NCI-H1105 (cell line): Measurements from ENCODE around the gene CCNH.

Experiments used
- DNase-seq: peaks from one replicate; lab custom pipeline; 2025; lab: John Stamatoyannopoulos, UW

Gene CCNH

DNA sequence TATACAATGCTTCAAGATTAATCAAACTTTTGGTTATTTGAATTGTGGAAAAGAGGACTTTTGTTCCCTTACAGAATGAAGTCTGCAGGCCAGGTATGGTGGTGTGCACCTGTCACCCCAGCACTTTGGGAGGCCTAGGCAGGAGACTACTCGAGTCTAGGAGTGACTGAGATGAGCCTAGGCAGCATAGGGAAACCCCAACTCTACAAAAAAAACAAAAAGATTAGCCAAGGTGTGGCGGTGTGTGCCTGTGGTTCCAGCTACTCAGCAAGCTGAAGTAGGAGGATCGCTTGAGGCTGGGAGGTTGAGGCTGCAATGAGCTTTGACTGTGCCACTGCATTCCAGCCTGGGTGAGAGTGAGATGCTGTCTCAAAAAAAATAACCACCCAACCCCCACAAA is 9.3 kb downstream of the CCNH start:
- DNase-seq = no peak

DNA sequence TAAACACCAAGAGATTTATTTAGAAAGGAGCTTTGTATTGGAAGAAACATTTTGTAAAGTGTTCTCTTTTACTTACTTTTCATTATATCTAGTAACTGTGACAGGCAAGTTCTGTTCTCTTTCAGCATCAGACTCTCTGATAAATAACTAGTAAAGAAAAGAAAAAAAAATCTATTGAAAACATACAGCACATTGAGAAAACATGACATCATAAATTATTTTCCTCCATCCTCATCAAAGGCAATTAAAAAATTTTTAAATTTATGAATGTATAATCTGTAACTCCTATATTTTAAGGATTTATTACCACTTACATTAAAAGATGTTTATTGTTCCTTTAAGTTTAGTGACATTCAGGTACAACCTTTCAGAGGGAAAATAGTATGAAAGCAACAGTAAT is 11.1 kb downstream of the CCNH start:
- DNase-seq = no peak

DNA sequence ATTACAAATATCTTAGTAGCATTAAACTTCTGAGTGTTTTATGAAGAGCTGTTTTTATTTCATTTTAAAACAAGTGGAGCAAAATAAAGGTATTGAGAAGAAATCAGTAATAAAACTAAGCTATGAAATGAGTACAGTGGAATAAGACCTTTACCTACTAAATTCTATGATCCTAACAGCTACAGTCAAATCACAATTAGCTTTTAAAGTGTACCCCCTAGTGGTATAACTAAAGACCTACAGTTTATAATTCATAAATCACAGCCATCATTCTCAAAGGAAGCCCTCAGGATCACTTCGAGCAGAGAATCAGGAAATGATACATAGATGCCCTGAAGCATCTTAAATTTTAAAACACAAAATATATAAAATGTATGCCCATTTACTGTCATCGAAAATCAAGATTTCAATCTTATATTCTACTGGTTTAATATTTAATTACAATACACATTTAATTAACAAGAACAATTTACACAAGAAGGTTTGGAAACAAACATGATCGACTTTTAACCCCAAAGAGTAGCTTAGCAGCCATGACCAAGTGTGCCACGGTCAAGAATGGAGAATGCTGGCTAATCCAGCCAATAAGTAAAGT is 12.3 kb downstream of the CCNH start:
- no peak for DNase-seq

DNA sequence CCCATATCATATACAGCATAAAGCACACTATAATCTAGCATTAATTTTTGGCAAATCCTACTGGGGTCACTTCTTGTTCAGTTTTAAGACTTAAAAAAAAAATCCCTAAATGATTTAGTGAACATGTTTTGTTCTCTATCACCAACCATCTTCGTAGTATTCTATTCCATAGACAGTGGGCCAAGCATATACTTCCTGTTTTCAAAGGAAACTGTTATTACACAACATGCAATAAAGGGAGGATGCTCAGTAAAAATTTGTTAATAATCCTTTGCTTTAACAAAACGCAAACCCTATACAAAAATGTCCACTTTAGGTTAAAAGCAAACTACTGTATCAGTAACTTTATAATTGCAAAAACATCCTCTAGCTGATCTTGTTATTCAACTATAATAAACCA is 13.0 kb downstream of the CCNH start:
- DNase-seq = no peak

DNA sequence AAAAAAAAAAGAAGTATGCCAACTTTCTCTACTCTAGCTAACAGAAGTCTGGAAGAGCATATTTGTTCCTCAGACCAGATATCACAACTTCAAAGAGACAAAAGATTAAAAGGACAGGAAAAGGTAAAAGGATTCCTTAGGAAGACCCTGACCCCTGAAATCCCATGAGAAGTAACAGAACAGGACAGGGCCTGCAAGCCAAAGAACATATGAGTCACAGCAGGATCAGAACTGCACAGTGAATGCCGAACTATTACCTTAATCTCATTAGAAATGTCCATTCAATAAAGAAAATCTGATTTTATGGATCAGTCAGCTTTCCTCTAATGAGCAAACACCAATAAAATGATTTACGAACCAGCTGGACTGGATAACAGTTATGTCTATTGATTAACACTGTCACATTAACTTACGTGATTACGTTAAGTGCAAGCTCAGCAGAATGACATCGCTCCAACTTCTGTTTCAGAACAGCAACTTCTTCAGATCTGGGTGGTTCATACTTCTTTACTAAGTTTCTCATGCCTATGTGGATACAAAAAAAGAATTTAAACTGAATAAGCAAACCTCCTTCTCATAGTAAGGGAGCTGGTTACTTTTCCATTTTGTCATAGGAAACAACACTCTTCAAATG is 13.6 kb downstream of the CCNH start:
- DNase-seq = no peak

DNA sequence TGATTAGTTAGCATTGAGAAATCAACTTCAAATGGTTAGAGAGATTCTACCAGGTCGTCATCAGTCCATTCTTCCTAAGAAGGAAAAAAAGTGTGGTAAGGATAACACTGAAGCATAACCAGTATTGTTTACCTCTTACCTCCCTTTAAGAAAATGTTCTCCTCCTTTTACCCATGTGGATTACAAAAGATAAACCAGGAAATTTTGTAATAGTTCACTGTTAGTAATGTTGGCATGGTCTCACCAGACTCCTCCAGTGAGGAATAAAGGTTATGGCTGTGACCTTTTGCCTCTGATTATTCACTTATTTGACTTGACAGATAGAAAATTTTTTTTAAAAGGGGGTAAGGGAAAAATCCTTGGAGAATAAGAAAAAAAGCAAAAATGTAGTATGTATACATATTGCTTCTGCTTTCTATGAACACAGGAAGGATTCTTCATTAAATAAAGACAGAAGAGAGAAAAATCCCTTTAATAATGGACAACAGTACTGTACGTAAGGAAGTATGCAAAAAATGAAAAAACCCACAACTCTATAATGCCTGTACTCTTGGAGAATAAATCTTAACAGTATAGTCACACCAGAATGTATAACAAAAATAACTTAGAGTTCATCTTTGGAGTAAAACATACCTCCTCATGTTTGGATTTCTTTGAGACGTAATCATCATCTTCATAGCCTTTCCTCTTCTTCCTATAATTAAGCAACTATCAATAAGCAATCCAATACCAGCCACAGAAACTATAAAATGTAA is 18.1 kb downstream of the CCNH start:
- DNase-seq = no peak

DNA sequence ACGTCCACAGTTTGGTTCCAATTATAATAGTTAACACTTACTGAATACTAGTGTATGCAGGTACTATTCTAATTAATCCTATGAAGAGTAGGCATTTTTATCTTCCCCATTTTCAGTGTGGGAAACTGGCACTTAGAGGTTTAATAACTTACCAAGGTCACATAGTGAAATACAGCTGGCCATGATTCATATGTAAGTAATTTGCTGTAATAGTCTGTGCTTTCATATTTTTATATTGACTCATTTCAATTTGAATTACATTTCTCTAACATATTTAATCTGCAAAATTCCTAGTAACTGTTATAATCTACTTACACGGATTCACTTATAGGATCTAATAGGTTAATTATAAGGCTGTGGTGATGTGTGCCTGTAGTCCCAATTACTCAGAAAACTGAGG is 19.4 kb downstream of the CCNH start:
- no peak for DNase-seq

DNA sequence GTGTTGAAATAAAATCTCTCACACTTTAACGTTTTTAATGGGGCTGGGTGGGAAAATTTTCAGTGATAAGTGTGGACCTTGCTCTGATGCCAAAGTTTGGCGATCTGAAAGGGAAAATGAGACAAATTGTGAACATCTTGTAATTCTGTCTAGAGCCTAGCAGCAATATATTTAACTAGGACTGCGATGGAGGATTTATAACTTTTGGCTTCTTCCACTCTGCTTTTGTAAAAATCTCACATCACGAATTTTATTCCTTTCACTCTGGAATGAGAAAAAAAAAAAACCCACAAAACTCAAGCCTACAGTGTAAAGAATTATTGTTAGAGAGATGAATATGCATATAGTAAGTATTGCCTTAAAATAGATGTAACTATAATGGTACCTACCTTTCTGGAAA is 19.9 kb downstream of the CCNH start:
- no peak for DNase-seq

DNA sequence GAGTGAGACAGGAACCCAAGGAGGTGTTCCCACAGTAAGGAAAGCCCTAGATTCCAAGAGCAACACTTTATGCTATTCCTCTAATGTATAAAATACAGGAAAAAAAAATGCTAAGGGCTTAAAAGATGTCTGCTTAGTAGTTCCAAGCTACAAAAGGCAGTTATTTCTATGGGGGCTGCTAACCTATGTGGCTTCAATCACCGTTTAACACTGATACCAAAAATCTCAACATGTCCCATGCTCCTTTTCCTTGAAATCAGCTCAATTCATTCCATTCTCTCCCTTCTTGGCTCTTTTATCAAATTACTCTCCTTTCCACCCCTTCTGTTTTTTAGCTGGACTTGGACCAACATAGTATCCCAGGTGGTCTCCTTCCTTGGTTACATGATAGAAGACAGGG is 20.6 kb downstream of the CCNH start:
- no peak for DNase-seq

DNA sequence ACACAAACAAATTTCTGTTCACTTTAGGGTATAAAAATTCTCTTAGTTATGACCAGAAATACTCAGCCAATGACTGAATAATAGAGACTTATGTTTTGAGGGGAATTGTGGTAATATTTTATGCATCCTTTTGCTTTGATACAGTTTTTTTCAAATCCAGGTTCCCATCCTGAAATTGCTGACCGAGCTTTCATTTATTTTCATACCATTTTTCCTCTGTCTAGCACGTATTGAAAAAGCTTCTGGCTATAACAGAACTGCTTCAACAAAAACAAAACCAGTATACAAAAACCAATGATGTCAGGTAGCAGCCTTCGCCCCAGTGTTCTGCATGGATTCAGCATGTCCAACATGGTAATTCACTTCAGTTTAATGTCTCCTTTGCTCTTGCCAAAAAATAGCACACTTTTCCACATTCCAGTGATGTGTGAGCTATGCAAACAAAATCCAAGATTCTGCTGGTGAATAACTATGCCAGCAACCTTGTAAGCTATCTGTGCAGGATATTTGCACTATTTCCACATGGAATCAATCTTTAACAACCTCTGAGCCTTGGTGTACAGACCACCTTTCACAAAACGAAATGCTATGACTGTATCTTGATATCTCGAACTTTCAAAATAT is 22.0 kb downstream of the CCNH start:
- no peak for DNase-seq

DNA sequence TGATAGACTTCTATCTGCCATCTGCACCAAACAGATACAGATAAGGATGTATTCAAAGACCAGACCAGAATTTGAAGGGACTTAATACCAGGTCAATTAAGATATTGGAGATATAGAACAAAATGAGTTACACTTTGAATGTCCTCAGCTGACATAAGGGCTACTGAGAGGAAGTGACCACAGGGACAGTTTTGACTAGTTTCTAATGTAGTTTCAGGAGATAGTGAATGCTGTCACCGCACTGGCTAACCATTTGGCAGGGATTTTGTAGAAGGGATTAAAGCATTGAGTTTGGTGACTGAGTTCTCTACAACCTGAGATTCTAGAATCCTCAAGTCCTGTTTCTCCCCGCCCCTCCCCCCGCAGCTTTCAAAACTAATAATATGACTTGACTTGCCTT is 22.7 kb downstream of the CCNH start:
- DNase-seq = no peak

DNA sequence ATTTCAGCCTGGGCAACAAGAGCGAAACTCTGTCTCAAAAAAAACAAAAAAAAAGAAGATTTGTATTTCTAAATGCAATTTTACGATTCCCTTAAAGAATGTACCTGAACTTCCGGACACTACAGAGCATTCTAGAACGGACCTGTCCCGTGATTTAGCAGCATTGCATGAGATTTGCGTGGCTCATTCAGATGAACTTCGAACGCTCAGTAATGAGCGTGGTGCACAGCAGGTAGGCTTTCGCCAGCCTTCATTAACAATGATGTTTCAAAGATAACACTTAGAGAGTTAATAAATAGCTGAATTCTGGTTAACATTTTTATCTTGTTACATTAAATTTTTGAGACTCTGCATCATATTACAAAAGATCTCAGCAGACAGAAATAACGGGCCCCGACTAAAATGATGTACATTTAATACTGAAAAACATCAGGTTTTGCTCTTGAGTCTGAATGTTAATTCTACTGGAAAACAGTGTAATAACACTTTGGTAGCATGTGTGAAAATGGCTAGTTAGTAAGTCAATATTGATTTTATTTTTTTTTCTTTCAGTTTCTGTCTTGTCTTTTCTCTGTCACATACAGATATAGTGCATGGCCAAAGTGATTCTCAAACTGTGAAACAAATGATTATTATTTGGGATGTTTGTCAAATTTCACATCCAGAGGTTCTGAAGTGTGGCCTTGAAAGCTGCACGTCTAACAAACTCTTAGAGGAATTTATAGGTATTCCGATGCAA is 23.3 kb downstream of the CCNH start:
- no peak for DNase-seq

DNA sequence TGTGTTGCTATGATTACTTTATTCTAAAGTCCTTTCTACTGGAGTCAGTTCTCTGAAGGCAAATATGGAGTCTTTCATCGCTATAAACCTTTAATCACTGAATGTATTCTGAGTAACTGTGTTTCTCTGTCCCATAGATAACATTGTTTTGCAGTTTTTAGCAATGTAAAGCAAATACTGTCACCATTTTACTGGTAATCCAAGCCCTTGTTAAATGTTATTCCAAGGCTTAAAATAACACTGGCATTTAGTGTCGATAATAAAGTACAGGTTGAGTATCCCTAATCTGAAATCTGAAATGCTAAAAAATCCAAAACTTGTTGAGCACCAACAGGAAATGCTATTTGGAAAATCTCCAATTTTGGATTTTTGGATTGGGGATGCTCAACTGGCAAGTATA is 24.6 kb downstream of the CCNH start:
- no peak for DNase-seq

DNA sequence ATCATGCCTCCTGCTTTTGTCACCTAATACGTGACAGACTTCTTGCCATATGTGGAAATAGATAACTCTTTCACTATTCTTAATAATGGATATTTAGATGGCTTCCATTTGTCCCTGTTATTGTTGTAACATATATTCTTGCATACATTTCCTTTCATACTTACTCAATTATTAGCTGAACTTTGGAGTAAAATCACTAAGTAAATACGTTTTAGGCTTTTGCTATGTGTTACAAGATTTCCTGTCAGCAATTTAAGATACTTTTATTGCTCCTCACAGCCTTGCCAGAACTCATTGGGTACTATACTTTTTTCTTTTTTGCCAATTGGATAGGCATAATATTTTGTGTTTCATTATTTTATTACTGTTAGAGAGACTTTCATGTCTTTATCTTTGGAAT is 26.9 kb downstream of the CCNH start:
- no peak for DNase-seq

DNA sequence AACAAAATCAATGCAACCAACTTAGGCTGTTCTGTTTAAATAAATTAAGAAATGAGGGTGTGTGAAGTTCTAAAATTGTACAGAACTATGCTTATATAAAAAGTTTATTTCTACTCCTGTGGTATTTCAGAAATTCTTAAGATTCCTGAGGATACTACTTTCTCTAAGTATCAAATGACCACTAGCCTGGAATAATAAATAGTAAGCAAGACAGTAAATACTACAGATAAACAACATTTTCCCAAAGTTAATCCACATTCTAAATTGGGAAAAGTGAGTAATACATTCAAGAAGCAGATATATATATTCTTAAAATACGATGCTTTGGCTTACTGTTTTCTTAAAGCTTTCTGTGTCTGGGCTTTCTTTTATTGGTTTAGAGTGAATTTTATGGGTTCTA is 29.5 kb downstream of the CCNH start:
- DNase-seq = no peak

DNA sequence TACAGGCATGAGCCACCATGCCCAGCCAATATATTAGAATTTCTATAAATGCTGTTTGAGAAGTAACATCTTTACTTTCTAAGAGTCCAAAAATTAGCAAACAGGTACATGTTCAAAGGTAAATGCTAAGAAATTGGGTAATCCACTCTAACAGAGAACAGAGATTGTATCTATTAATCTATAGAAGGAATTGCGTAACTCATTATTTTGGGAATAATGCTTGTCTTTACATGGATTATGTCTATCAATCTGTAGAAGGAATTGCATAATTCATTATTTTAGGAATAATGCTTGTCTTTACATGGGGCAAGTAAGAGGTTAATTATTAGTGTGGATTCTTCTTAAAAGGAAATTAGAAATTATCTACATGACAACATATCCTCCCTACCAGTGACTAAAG is 30.5 kb downstream of the CCNH start:
- no peak for DNase-seq

DNA sequence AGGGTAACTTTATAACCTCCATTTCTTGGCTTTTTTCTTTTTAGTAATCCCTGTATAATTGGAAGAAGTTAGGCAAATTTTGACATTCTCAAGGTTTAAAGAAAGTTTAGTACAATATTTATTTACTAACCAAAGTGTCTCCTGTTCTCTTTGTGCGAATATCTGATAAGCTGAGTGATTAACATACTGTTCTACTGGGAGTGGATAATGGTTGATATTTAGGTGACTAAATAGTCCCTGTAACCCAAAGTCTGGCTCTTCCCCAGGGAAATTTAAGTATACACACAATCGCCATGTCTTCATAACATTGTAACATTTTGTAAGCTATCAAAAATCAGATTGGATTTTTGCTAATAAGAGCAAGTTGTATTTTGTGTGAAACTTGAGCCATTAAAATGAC is 40.0 kb downstream of the CCNH start:
- no peak for DNase-seq

DNA sequence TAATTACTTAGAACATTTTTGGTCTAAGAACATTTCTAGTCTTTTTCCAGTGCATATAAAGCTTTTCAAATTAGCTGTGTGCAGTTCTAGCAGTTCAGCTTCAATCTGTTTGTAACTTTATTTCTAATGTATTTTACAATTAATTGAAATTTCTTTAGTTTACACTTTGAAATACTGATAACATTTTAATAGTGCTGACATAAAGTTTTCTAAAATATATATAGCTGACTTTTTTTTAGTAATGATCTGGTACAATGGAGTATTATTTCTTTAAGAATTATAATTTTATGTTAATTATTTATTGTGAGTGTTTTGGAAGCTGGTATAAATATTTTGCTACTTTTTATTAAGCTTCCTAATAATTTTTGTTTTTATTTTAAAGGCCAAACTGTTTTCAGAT is 43.3 kb downstream of the CCNH start:
- DNase-seq = no peak

DNA sequence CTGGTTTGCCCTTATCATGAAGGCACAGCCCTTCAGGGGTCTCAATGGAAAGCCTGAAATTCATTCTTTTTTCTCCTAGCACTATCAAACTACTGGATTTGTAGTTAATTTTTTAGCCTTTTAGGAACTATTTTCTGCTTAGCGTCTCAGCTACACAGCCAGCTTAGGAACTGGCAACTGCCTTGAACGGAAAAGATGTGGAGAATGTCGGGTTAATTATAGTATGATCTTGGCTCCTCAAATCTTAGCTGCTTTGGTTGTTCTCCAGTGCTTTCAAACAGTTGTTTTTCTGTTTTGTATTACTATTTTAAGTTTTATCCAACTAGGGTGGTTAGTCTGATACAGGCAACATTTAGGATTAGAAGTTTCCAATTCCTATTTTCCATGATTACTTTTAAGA is 44.1 kb downstream of the CCNH start:
- no peak for DNase-seq

DNA sequence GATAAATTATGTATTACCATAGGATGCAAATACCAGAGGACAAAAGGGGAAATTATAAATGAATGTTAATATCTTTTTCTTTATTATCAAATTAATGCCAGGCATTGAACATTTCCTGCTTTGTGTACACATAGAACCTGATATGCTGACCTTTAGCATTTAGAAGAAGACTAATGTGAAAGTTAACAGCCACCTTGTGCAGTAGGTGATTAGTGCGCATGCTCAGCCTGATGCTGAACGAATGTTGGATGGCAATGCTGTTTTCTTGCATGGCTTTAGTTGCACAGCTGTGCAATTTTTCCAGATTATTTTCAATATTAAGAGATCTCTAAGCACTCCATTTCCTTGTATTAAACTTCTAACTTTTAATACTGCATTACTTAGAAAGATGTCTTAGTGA is 45.5 kb downstream of the CCNH start:
- DNase-seq = no peak

DNA sequence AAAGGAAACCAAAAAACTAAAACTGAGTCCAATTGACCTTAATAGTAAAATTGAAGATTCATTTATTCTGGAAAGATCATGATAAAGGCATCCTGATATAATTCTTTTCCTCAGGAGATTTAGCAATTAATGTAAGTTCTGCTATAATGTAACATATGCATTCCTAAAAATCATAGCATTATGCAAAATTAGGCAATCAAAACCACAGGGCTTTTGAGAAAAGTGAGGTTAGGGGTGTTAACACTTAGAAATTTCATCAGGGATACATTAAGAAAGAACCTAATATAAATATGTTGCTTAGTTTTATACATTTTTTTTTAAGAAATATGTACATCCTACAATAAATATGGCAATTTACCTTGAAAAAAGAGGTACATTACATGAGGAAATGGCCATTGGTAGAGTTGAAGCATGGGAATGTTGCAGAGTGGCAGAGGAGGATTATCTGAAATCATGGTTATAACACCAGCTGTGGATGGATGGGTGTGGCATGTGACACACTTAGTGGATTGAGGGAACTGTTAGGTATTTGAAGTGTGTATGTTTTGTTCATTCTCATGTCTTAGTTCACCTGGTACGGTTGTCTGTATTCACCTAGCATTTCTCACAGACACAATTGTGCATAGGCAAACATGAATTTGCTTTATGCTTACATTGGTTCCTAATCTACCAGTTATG is 51.1 kb downstream of the CCNH start:
- DNase-seq = no peak

DNA sequence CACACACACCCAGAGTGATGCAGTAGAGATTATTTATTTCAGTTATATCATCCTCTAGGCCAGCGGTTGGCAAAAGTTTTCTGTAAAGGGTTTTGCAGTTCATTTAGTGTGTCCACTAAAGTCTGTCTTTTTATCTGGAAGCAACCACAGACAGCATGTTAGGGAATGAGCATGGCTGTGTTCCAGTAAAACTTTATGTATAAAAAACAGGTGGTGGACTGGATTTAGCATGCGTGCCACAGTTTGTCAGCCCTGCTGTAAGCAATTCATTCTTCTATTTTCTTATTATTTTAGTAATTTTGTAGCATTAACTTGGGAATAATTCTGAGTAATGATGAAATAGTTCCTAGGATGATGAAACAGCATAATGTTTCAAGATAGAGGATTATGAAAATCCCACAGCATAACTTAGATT is 51.7 kb downstream of the CCNH start:
- DNase-seq = no peak
